HUES64 (cell line): ENCODE measurements around the gene TMEM176B.

Source experiments
- H3K27ac ChIP-seq: 2 replicates; pipeline ENCODE4 v1.7.0; 2013; ENCODE audit warnings: low read depth, low read length, inconsistent platforms
- H3K27me3 ChIP-seq: 2 replicates; pipeline ENCODE4 v1.6.1; 2013; ENCODE audit warnings: mild to moderate bottlenecking, low read length; ENCODE audit not compliant: insufficient read depth
- H3K36me3 ChIP-seq: 2 replicates; pipeline ENCODE4 v1.6.1; 2013; ENCODE audit warnings: mild to moderate bottlenecking, low read length; ENCODE audit not compliant: insufficient read depth
- H3K4me1 ChIP-seq: 2 replicates; pipeline ENCODE4 v1.6.1; 2013; ENCODE audit warnings: mild to moderate bottlenecking, low read length, moderate library complexity; ENCODE audit not compliant: insufficient read depth
- H3K4me3 ChIP-seq: 2 replicates; pipeline ENCODE4 v1.5.1; 2013; ENCODE audit warnings: mild to moderate bottlenecking, low read length, moderate library complexity
- H3K9ac ChIP-seq: 2 replicates; pipeline ENCODE4 v1.6.1; 2013; ENCODE audit warnings: mild to moderate bottlenecking, low read depth, low read length
- H3K9me3 ChIP-seq: 2 replicates; pipeline ENCODE4 v1.6.1; 2013; ENCODE audit warnings: low read depth, low read length; ENCODE audit not compliant: insufficient read depth
- WGBS: fragments of 150-250, 120-280 bp; methylation state at CpG from one replicate; pipeline ENCODE4 v1.1.7; 2013; ENCODE audit warnings: missing lambda C conversion rate; 5-methylcytosine and 5-hydroxymethylcytosine counted together

The TMEM176B gene

GRCh38 chr7:150746921-150747320, 53.2 kb downstream of the TMEM176B start:
- Histone ChIP-seq H3K9me3 (no peaks in the 10 kb centered on the region), H3K36me3 (no peaks in the 10 kb centered on the region), H3K4me3 (no peak overlapping the region), H3K9ac (no peak overlapping the region), H3K4me1 (no peaks in the 10 kb centered on the region), H3K27ac (no peak overlapping the region), H3K27me3 (peaks cover 94% of the 10 kb centered on the region)
- 91% methylated on average over 6 of the region's 6 CpGs for WGBS

GRCh38 chr7:150745876-150746275, 54.3 kb downstream of the TMEM176B start:
- no peaks in the 10 kb centered on the region for H3K9me3 ChIP-seq
- peaks cover 96% of the 10 kb centered on the region for H3K27me3 ChIP-seq
- H3K4me3 ChIP-seq = no peak overlapping the region
- H3K27ac ChIP-seq = no peak overlapping the region
- H3K9ac ChIP-seq = no peak overlapping the region
- H3K4me1 ChIP-seq = no peaks in the 10 kb centered on the region
- 72% methylated on average over 3 of the region's 3 CpGs for WGBS
- no peaks in the 10 kb centered on the region for H3K36me3 ChIP-seq

GRCh38 chr7:150745086-150745485, 55.1 kb downstream of the TMEM176B start:
- Histone ChIP-seq H3K27ac (no peak overlapping the region), H3K36me3 (no peaks in the 10 kb centered on the region), H3K4me1 (no peaks in the 10 kb centered on the region), H3K9me3 (no peaks in the 10 kb centered on the region), H3K27me3 (peaks cover 98% of the 10 kb centered on the region), H3K4me3 (no peak overlapping the region), H3K9ac (no peak overlapping the region)
- 85% methylated on average over 5 of the region's 5 CpGs for WGBS

- H3K9ac ChIP-seq = no peak overlapping the region
- 75% methylated on average over 8 of the region's 8 CpGs for WGBS
- peaks cover 98% of the 10 kb centered on the region for H3K27me3 ChIP-seq
- no peak overlapping the region for H3K27ac ChIP-seq
- no peaks in the 10 kb centered on the region for H3K9me3 ChIP-seq
- H3K4me3 ChIP-seq = no peak overlapping the region
- H3K36me3 ChIP-seq = no peaks in the 10 kb centered on the region
- H3K4me1 ChIP-seq = no peaks in the 10 kb centered on the region
Observed at GRCh38 chr7:150744041-150744656, 56.0 kb downstream of the TMEM176B start.

GRCh38 chr7:150742286-150742968, 57.7 kb downstream of the TMEM176B start:
- Histone ChIP-seq H3K27me3 (peaks cover 98% of the 10 kb centered on the region), H3K36me3 (no peaks in the 10 kb centered on the region), H3K4me3 (no peak overlapping the region), H3K9ac (no peak overlapping the region), H3K4me1 (no peaks in the 10 kb centered on the region), H3K27ac (no peak overlapping the region), H3K9me3 (no peaks in the 10 kb centered on the region)
- 79% methylated on average over 14 of the region's 14 CpGs for WGBS
